Activated T-helper 2 cell treated with anti-CD3 and anti-CD28 coated beads, Interferon-gamma antibody, Interleukin-2, Interleukin-4, amounts not matched to agents 10 μg/mL and 5 μg/mL and 100 μg/mL, durations not matched to agents 14 hours and 24 hours and 36 hours (primary cell): ENCODE measurements around the gene ZSWIM7. TPM values are rescaled to one million over a fixed set of nuclear protein-coding genes. Genes with fewer than 3 reads are reported as not detected.
A peak's percentile ranks its signal among the peaks of the same experiment; 100 is the strongest.

Source experiments
- DNase-seq: peaks from one replicate; pipeline ENCODE4 v3.0.0; 2021; ENCODE audit warnings: low spot score
- H3K27ac Mint-ChIP-seq: one replicate; pipeline ENCODE4 v1.8.0; 2021; ENCODE audit warnings: mixed read lengths
- H3K27me3 Mint-ChIP-seq: one replicate; pipeline ENCODE4 v1.8.0; 2021; ENCODE audit warnings: low read depth, mixed read lengths
- H3K36me3 Mint-ChIP-seq: one replicate; pipeline ENCODE4 v1.8.0; 2021; ENCODE audit warnings: low read depth, mixed read lengths
- H3K4me1 Mint-ChIP-seq: one replicate; pipeline ENCODE4 v1.8.0; 2021; ENCODE audit warnings: low read depth, mixed read lengths
- H3K4me3 Mint-ChIP-seq: one replicate; pipeline ENCODE4 v1.8.0; 2021; ENCODE audit warnings: low read depth, mild to moderate bottlenecking, moderate library complexity, mixed read lengths
- H3K9me3 Mint-ChIP-seq: one replicate; pipeline ENCODE4 v1.8.0; 2021; ENCODE audit warnings: mixed read lengths
- intact Hi-C: fragments of 100-400 bp; cut with micrococcal nuclease; formaldehyde crosslinking; loops from one replicate; pipeline ENCODE4 v1.15.1; 2023
- total RNA-seq: library from RNA; stranded (reverse); gene quantifications from 2 replicates; pipeline ENCODE4 v1.2.3, GENCODE V29; 2022

ZSWIM7 gene
- total RNA-seq, 1 donor from 2014 or later: 14.2 TPM

DNA sequence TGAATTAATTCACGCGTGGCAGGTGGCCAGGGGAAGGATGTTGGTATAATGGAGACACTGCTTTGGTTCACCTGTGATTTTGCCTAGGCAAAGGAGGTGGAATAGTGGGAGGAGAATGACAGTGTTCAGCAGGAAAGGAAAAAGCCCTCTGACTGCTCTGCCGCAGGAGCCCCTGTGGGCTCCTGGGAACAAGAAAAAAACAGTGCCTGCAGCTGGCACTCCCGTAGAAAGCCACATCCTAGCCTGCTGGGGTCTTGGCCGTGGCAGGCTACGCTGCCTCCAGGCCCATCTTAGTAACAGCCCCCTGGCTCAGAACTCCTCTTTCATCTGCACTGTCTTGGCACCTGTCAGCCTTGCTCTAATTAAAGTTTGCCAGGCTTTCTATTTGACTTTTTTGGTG is 34.0 kb downstream of the ZSWIM7 start:
- intact Hi-C loops: no loop called here
- DNase-seq: no peak
- peaks cover 35% of the 10 kb centered on the region for H3K27me3 Mint-ChIP-seq
- peaks cover 8% of the 10 kb centered on the region for H3K4me1 Mint-ChIP-seq
- H3K9me3 Mint-ChIP-seq: no peaks in the 10 kb centered on the region
- H3K36me3 Mint-ChIP-seq: no peaks in the 10 kb centered on the region
- no peak overlapping the region for H3K27ac Mint-ChIP-seq
- no peak overlapping the region for H3K4me3 Mint-ChIP-seq

DNA sequence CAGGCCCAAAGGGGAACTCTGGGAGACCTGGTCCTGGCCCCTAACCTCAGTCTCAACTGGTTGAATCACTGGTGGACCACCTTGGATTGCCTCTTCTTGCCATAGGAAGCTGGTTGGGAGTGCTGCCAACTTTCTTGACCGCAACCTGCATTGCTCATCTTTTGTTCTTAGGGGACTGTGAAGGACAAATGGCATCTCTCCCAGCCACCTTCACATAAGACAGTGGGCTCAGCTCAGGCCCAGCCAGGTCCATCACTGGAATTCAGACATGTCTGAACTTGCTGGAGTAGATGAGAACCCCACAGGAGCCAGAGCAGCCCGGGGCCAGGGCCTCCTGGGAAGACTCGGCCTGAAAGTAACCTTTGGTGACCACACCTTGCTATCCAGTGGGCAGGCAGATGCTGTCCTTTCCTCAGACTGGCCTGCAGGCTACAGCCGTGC is 35.8 kb downstream of the ZSWIM7 start:
- Mint-ChIP-seq H3K27ac (no peak overlapping the region), H3K9me3 (no peaks in the 10 kb centered on the region), H3K36me3 (no peaks in the 10 kb centered on the region), H3K4me3 (no peak overlapping the region), H3K27me3 (peaks cover 27% of the 10 kb centered on the region), H3K4me1 (peaks cover 19% of the 10 kb centered on the region)
- intact Hi-C loops: no loop called here
- no peak for DNase-seq

DNA sequence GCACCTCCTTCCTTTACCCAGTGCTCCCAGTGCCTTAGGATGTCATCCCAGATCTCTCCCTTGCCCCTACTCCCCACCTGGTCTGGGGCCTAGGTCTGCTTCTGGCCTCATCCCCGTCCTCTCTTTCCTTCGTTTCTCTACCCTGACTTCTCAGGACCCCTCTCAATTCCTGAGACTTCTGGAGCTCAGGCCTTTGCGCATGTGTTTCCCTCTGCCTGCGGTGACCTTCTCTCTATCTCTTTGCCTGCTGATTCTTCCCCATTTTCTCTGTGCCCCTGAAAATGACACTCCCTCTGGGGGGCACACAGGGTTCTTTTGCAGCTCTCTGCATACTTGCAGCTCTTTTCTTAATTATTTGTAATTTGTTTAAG is 41.0 kb downstream of the ZSWIM7 start:
- H3K4me1 Mint-ChIP-seq: peaks cover 37% of the 10 kb centered on the region
- no peak for DNase-seq
- intact Hi-C loops: no loop called here
- peak overlapping the region; percentile 43 for H3K27ac Mint-ChIP-seq
- H3K36me3 Mint-ChIP-seq: peaks cover 5% of the 10 kb centered on the region
- no peaks in the 10 kb centered on the region for H3K9me3 Mint-ChIP-seq
- peak overlapping the region; percentile 37 for H3K4me3 Mint-ChIP-seq
- H3K27me3 Mint-ChIP-seq: peaks cover 18% of the 10 kb centered on the region

DNA sequence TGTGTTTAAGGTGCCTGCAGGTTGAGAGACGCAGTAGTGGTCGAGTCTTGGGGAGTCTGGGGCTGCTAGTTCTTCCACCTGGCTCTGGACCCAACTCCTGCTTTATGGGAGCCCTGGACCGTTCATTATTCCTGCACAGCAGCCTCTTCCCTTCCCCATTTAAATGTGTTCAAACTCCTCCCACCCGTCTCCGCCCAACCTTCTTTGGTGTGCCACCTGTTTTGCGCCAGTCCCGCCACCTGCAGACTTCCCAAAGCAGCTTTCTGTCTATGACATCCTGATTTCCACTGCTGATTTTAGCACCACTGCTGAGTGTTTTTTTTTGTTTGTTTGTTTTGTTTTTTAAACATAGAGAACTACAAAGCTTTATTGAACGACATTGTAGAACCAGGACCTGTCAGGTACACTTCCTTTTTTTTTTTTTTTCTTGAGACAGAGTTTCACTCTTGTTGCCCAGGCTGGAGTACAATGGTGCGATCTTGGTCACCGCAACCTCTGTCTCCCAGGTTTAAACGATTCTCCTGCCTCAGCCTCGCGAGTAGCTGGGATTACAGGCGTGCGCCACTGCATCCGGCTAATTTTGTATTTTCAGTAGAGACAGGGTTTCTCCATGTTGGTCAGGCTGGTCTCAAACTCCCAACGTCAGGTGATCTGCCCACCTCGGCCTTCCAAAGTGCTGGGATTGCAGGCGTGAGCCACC is 41.7 kb downstream of the ZSWIM7 start:
- Mint-ChIP-seq H3K9me3 (no peaks in the 10 kb centered on the region), H3K27ac (no peak overlapping the region), H3K27me3 (peaks cover 19% of the 10 kb centered on the region), H3K4me1 (peaks cover 37% of the 10 kb centered on the region), H3K4me3 (no peak overlapping the region), H3K36me3 (peaks cover 5% of the 10 kb centered on the region)
- no peak for DNase-seq
- intact Hi-C loops: loop anchor here (2.0 kb wide), 1 partner anchor 69 kb away; no protein-coding TSS in a partner anchor

DNA sequence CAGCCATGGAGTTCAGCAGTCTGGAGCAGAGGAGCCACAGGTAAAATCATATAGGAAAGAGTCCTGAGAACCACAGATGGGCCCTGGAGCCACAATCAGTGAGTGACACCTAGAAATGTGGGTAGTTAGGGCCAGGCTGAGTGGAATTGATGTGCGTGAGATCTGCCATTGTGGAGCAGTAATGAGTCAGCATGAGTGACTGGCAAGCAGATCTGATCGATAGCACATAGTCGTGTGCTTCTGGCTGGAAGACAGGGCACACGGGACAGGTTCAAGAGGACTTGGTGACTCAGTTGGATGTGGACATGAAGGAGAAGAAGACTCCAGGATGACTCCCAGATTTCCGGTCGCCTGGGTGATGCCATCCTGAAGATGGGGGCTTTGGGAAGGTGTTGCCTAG is 42.3 kb downstream of the ZSWIM7 start:
- peak; percentile 46 for DNase-seq
- H3K27ac Mint-ChIP-seq: no peak overlapping the region
- peaks cover 5% of the 10 kb centered on the region for H3K36me3 Mint-ChIP-seq
- peaks cover 24% of the 10 kb centered on the region for H3K27me3 Mint-ChIP-seq
- peaks cover 37% of the 10 kb centered on the region for H3K4me1 Mint-ChIP-seq
- H3K9me3 Mint-ChIP-seq: no peaks in the 10 kb centered on the region
- intact Hi-C loops: loop anchor here (2.0 kb wide), 1 partner anchor 70 kb away; no protein-coding TSS in a partner anchor
- H3K4me3 Mint-ChIP-seq: no peak overlapping the region

DNA sequence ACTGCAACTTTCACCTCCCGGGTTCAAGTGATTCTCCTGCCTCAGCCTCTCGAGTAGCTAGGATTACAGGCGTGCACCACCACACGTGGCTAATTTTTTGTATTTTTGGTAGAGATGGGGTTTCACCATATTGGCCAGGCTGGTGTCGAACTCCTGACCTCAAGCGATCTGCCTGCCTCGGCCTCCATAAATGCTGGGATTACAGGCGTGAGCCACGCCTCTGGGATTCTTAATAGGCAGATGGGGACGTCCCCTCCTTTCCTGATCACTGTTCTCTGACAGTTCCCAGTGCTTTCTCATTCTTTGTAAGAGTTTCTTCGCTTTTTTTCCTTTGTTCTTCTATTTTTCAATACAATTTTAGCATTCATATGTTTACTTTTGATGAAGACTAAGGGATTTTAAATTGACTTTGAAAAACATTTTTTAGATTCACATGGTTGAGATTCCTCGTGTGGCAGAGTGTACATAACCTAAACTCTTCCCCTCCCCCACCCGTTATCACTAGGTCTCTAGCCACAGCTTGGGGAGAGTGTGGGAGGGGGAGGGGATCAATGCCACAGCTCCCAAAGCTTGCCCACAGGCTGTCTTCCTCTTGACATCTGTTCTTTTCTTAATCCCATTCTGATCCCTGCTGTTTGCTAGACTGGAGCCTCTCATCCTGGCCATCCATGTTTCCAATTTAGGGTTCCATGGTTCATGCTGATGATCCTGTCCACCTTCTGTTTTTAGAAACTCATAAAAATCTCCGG is 43.5 kb downstream of the ZSWIM7 start:
- Mint-ChIP-seq H3K9me3 (no peaks in the 10 kb centered on the region), H3K36me3 (peaks cover 5% of the 10 kb centered on the region), H3K27ac (no peak overlapping the region), H3K27me3 (peaks cover 20% of the 10 kb centered on the region), H3K4me1 (peaks cover 37% of the 10 kb centered on the region), H3K4me3 (no peak overlapping the region)
- DNase-seq: no peak
- intact Hi-C loops: loop anchor here (2.0 kb wide), 1 partner anchor 71 kb away; no protein-coding TSS in a partner anchor

DNA sequence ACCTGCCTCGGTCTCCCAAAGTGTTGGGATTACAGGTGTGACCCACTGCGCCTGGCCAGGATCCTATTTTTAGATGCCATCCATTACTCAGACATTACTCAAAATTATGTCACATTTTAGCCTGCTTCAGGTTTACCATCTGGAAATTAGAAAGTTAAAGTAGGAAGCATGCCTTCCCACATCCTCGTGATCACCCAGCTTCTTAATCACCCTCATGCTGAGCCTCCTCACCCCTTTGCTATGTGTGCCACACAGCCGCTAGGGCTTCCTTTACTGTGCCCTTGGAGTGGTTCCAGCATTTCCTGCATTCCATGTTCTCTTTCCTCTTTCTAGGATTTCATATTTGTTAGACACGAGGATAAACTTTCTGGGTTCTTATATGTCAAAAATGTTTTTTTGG is 45.3 kb downstream of the ZSWIM7 start:
- peaks cover 31% of the 10 kb centered on the region for H3K4me1 Mint-ChIP-seq
- peaks cover 5% of the 10 kb centered on the region for H3K36me3 Mint-ChIP-seq
- DNase-seq: no peak
- H3K9me3 Mint-ChIP-seq: no peaks in the 10 kb centered on the region
- intact Hi-C loops: no loop called here
- peaks cover 29% of the 10 kb centered on the region for H3K27me3 Mint-ChIP-seq
- no peak overlapping the region for H3K27ac Mint-ChIP-seq
- H3K4me3 Mint-ChIP-seq: no peak overlapping the region

DNA sequence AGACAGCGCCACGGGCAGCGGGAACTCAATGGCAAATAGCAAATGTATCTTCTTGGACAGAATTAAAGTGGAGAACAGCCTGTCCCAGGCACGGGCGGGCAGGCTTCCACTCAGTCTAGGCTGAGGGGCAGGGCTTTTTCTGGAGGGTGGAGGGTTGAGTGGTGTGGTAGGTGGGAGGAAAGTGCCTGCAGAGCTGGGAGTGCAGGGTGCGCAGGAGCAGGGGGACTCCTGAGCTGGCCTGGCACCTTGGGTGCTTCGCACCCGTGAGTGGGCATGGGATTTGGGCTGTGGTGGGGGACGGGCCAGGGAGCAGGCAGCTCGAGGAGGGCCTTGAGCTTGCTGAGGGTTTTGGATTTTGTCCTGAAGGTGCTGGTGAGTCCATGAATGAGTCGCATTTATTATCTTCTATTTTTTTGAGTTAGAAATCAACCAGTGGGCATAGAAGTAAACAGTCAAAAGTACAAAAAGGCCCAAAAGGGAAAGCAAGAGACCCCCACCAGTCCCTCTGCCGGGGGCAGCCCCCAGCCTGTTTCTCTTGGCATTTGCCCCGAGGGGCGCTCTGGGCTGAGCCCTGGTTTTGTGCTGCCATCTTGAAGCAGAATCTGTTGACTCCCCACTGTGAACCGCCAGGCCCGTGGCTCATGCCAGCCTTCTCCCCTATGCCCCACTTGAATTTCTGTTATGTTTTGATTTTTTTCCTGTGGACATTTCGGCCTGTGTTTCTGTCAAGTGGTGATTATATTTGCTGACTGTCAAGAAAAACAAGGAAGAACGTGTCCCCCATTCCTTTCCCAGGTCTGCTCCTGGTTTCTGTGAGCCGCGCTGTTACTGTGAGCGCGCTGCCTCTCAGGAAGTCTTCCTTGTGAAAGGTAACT is 46.4 kb downstream of the ZSWIM7 start:
- Mint-ChIP-seq H3K27ac (no peak overlapping the region), H3K4me3 (no peak overlapping the region), H3K27me3 (peaks cover 27% of the 10 kb centered on the region), H3K4me1 (peaks cover 21% of the 10 kb centered on the region), H3K9me3 (no peaks in the 10 kb centered on the region), H3K36me3 (peaks cover under 1% of the 10 kb centered on the region)
- intact Hi-C loops: no loop called here
- no peak for DNase-seq

DNA sequence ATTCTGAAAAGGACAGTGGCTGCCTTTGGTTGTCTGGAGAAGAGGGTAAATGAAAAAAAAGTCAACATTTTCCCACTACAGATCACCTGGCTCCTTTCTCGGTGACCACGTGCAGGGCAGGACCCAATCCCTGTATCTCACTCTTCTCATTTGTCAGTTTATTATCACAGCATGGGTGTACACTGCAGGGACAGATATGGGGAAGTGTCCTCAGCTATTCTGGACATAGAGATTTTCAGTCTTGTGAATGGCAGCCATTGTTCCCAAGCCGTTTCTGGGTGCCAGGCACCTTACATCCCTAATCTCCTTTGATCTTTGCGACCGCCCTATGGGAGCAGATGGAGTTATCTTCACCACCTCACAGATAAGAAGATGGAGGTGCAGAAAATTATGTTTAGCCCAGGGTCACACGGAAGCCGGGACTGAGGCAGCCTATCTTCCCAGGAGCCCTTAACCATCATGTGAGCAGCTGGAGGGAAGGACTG is 47.4 kb downstream of the ZSWIM7 start:
- DNase-seq: no peak
- H3K27me3 Mint-ChIP-seq: peaks cover 34% of the 10 kb centered on the region

DNA sequence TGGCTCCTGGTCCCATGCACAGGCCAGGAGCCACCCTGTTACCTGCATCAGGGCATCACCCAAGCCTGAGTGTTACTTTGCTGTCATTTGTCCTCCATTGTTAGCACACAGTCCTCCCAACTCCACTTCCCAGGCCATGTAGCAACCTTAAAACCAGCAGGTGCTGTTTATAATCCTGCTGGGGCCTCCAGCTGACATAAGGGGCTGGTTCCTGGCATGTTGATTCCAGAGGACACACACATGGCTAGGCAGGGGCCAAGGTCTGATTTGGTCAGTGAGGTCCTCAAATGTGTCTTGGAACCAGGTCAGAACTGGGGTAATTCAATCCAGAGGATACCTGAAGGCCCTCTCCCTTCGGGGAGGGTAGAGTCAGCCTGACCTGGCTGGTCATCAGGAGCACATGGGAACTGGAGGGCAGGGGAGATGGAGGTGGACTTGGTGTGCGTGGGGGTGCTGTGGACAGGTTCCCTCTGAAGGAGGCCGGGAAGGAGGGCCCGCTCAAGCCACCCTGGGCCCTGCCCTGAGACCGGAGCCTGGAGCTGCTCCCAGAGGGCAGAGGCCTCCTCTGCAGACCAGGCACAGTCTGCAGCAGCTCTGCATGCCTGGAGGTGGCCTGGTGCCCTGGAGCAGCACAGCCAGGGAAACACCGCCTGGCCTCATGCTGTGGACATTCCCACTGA is 48.0 kb downstream of the ZSWIM7 start:
- no peaks in the 10 kb centered on the region for H3K9me3 Mint-ChIP-seq
- H3K27me3 Mint-ChIP-seq: peaks cover 38% of the 10 kb centered on the region
- H3K36me3 Mint-ChIP-seq: no peaks in the 10 kb centered on the region
- no peak overlapping the region for H3K4me3 Mint-ChIP-seq
- peaks cover 13% of the 10 kb centered on the region for H3K4me1 Mint-ChIP-seq
- H3K27ac Mint-ChIP-seq: no peak overlapping the region
- intact Hi-C loops: no loop called here
- DNase-seq: no peak

More for the DNA sequence above, 47.4 kb downstream of the ZSWIM7 start:
- Mint-ChIP-seq H3K4me3 (no peak overlapping the region), H3K9me3 (no peaks in the 10 kb centered on the region), H3K4me1 (peaks cover 14% of the 10 kb centered on the region), H3K36me3 (no peaks in the 10 kb centered on the region), H3K27ac (no peak overlapping the region)
- intact Hi-C loops: no loop called here

DNA sequence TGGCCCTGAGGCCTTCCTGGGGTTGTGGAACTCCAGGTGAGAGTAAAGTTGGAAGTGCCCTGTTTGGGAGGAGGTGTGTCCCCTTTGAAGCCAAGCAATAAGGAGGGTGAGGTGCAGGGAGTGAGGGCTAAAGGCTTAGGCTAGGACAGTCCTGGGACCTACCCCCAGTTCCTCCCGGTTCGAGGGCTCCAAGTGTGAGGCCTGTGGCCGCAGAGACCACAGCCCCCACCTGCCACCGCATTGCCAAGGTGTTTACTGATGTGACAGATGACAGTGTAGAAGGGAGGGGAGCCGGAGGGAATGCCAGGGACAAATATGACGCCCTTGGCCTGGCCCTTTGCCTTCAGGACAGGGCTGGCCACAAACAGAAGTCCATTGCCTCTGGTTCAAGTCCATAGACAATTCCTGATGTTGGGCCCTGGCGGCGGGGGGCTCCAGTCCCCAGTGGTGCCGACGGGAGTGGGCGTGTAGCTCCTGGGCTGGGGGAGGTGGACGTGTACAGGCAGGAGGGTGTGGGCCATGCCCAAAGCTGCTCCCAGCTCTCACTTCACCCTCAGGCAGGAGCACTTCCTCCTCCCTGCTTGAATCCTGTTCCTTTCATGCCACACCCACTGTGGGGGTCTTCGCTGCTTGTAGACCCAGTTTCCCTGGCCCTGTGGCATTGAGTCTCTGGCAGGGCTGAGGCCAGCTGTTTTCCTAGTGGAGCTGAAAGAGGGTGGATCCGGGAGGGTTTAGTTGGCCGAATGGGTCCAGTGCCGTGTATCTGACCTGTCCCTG is 51.3 kb downstream of the ZSWIM7 start:
- no peak overlapping the region for H3K27ac Mint-ChIP-seq
- no peaks in the 10 kb centered on the region for H3K36me3 Mint-ChIP-seq
- intact Hi-C loops: no loop called here
- H3K9me3 Mint-ChIP-seq: no peaks in the 10 kb centered on the region
- no peak for DNase-seq
- H3K4me1 Mint-ChIP-seq: peaks cover 21% of the 10 kb centered on the region
- no peak overlapping the region for H3K4me3 Mint-ChIP-seq
- H3K27me3 Mint-ChIP-seq: peaks cover 42% of the 10 kb centered on the region
